Embryonic facial prominence (tissue), 1 donor: Measurements from ENCODE around the gene SUGCT.
A peak's percentile ranks its signal among the peaks of the same experiment; 100 is the strongest.
"Not testable (repeated sequence)": the region's sequence is repeated elsewhere in the genome, so short reads cannot be mapped to it uniquely, and the experiment has no call there.

ENCODE experiments used
- DNase-seq: peaks from one replicate; pipeline ENCODE4 v3.0.0-alpha.2; 2016; ENCODE audit errors: extremely low spot score

The SUGCT gene

GRCh38 chr7:40134428-40135316, at the start of gene SUGCT, which contains the start of gene MPLKIP:
SUGCT (plus strand) TSS chr7:40135005.
MPLKIP (minus strand) TSS chr7:40134622; CDS start chr7:40134567, 55 bp downstream.
- peak; percentile 80 for DNase-seq

GRCh38 chr7:40092182-40092581, 42.6 kb upstream of the SUGCT start:
- no peak for DNase-seq

GRCh38 chr7:40093631-40094350, 41.0 kb upstream of the SUGCT start:
- no peak for DNase-seq

- no peak for DNase-seq
These were observed 39.6 kb upstream of the SUGCT start for GRCh38 chr7:40095230-40095629.

- no peak for DNase-seq
These were observed 39.0 kb upstream of the SUGCT start for GRCh38 chr7:40095695-40096327.

GRCh38 chr7:40097728-40098127, 37.1 kb upstream of the SUGCT start:
- no peak for DNase-seq

GRCh38 chr7:40098810-40099209, 36.0 kb upstream of the SUGCT start:
- no peak for DNase-seq

GRCh38 chr7:40099837-40100236, 35.0 kb upstream of the SUGCT start:
- DNase-seq, result no peak

GRCh38 chr7:40101201-40101600, 33.6 kb upstream of the SUGCT start:
- no peak for DNase-seq

- no peak for DNase-seq
These were observed 31.9 kb upstream of the SUGCT start for GRCh38 chr7:40102897-40103296.

GRCh38 chr7:40105879-40106473, 28.8 kb upstream of the SUGCT start:
- no peak for DNase-seq

- no peak for DNase-seq
These were observed 18.9 kb upstream of the SUGCT start for GRCh38 chr7:40115936-40116335.

- DNase-seq, result not testable (repeated sequence)
These were observed 17.6 kb upstream of the SUGCT start for GRCh38 chr7:40117199-40117598.

- DNase-seq, result not testable (repeated sequence)
These were observed 16.6 kb upstream of the SUGCT start for GRCh38 chr7:40118201-40118600.

- DNase-seq, result no peak
These were observed 14.8 kb upstream of the SUGCT start for GRCh38 chr7:40120020-40120419.

- DNase-seq, result not testable (repeated sequence)
These were observed 12.5 kb upstream of the SUGCT start for GRCh38 chr7:40122100-40122939.

GRCh38 chr7:40122940-40123254, 11.9 kb upstream of the SUGCT start:
- DNase-seq, result no peak

- peak; percentile 10 for DNase-seq
These were observed 1.0 kb upstream of the SUGCT start for GRCh38 chr7:40133561-40134427.

- no peak for DNase-seq
These were observed 459 bp downstream of the SUGCT start for GRCh38 chr7:40135317-40135610.

GRCh38 chr7:40137563-40137962, 2.8 kb downstream of the SUGCT start:
- DNase-seq, result no peak
